Measurements from ENCODE around the gene RBM23.
"Not testable (repeated sequence)": the region's sequence is repeated elsewhere in the genome, so short reads cannot be mapped to it uniquely, and the experiment has no call there.

The RBM23 gene

GRCh38 chr14:22915886-22916521, 2.9 kb downstream of the RBM23 start:
- no peak for DNase-seq (ENCODE audit: low spot score)

GRCh38 chr14:22914836-22915235, 4.1 kb downstream of the RBM23 start:
- not testable (repeated sequence) for DNase-seq (ENCODE audit: low spot score)

- no peak for DNase-seq (ENCODE audit: low spot score)
These were observed 8.0 kb downstream of the RBM23 start for GRCh38 chr14:22910916-22911315.

GRCh38 chr14:22908601-22909000, 10.3 kb downstream of the RBM23 start:
- no peak for DNase-seq (ENCODE audit: low spot score)

- no peak for DNase-seq (ENCODE audit: low spot score)
These were observed 11.5 kb downstream of the RBM23 start for GRCh38 chr14:22907429-22907828.

- DNase-seq (ENCODE audit: low spot score): no peak
These were observed 12.9 kb downstream of the RBM23 start for GRCh38 chr14:22906073-22906472.

- DNase-seq (ENCODE audit: low spot score): no peak
These were observed 13.3 kb downstream of the RBM23 start for GRCh38 chr14:22905627-22906026.

- DNase-seq (ENCODE audit: low spot score): no peak
These were observed 15.2 kb downstream of the RBM23 start for GRCh38 chr14:22903742-22904087.

- no peak for DNase-seq (ENCODE audit: low spot score)
These were observed 17.1 kb downstream of the RBM23 start for GRCh38 chr14:22901799-22902198.

- peak; percentile 81 for DNase-seq (ENCODE audit: low spot score)
These were observed 18.7 kb downstream of the RBM23 start for GRCh38 chr14:22900081-22900799.

- peak; percentile 81 for DNase-seq (ENCODE audit: low spot score)
These were observed 20.5 kb downstream of the RBM23 start for GRCh38 chr14:22898302-22899090.

- no peak for DNase-seq (ENCODE audit: low spot score)
These were observed 21.6 kb downstream of the RBM23 start for GRCh38 chr14:22897357-22897756.

GRCh38 chr14:22896760-22897159, 22.2 kb downstream of the RBM23 start:
- no peak for DNase-seq (ENCODE audit: low spot score)

- no peak for DNase-seq (ENCODE audit: low spot score)
These were observed 22.6 kb downstream of the RBM23 start for GRCh38 chr14:22896356-22896755.

- no peak for DNase-seq (ENCODE audit: low spot score)
These were observed 23.5 kb downstream of the RBM23 start for GRCh38 chr14:22895402-22895801.

- DNase-seq (ENCODE audit: low spot score): no peak
These were observed 25.2 kb downstream of the RBM23 start for GRCh38 chr14:22893706-22894105.

GRCh38 chr14:22892488-22892887, 26.5 kb downstream of the RBM23 start:
- DNase-seq (ENCODE audit: low spot score): no peak

- DNase-seq (ENCODE audit: low spot score): no peak
These were observed 28.5 kb downstream of the RBM23 start for GRCh38 chr14:22890416-22890815.

GRCh38 chr14:22888662-22889061, 30.3 kb downstream of the RBM23 start:
- DNase-seq (ENCODE audit: low spot score): no peak

GRCh38 chr14:22887990-22888378, 31.0 kb downstream of the RBM23 start:
- DNase-seq (ENCODE audit: low spot score): no peak

GRCh38 chr14:22887260-22887989, 31.5 kb downstream of the RBM23 start:
- DNase-seq (ENCODE audit: low spot score): peak; percentile 87

GRCh38 chr14:22886500-22887259, 32.3 kb downstream of the RBM23 start:
- DNase-seq (ENCODE audit: low spot score): peak; percentile 82

Data from RKO (cell line).